ENCODE measurements around the gene ARHGAP18.

DNA sequence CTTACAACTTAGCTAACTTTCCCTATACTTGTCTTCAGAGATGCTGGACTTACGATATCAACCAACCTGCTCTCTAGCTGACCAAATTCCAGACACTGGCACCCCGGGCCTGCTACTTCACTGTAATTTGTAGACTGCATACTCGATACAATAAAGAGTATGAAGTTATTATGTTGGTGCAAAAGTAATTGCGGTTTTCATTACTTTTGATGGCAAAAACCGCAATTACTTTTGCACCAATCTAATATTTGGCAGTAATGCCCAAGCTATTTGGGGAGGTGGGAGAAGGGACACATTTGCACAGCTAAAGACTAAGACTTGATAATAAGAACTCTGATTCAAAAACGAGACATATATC lies 34.9 kb upstream of the ARHGAP18 start:
- TF ChIP-seq SRF (IDR thresholded peaks at IDR 0.05; ENCODE audit: low read depth in 2 of 2, low read length in 2 of 2) (no peak), EZH2 (IDR thresholded peaks at IDR 0.05; ENCODE audit: borderline replicate concordance, control insufficient read depth, low read depth, low read length) (no peak), HDAC2 (IDR thresholded peaks at IDR 0.05) (no peak), SP1 (IDR thresholded peaks at IDR 0.05; ENCODE audit: low read depth, low read length) (no peak), FOXM1 (IDR thresholded peaks at IDR 0.05; ENCODE audit: low read depth, low read length) (no peak), CBX5 (IDR thresholded peaks at IDR 0.05; ENCODE audit: low read depth) (no peak), MEF2A (IDR thresholded peaks at IDR 0.05; ENCODE audit: insufficient read depth, low read depth, low read length) (no peak)
- TF ChIP-seq, protein P1, sequence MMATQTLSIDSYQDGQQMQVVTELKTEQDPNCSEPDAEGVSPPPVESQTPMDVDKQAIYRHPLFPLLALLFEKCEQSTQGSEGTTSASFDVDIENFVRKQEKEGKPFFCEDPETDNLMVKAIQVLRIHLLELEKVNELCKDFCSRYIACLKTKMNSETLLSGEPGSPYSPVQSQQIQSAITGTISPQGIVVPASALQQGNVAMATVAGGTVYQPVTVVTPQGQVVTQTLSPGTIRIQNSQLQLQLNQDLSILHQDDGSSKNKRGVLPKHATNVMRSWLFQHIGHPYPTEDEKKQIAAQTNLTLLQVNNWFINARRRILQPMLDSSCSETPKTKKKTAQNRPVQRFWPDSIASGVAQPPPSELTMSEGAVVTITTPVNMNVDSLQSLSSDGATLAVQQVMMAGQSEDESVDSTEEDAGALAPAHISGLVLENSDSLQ (IDR thresholded peaks at IDR 0.05) = no peak

Data from GM12878 (cell line).